IMR-90 (cell line): ENCODE results near the gene IDS. TPM values are rescaled to one million over a fixed set of nuclear protein-coding genes. Genes with fewer than 3 reads are reported as not detected.
"Not testable (repeated sequence)": the region's sequence is repeated elsewhere in the genome, so short reads cannot be mapped to it uniquely, and the experiment has no call there.

Source experiments
- ATAC-seq: fragments of 200-7000 bp; cut with Tn5 transposase; 2 replicates; pipeline ENCODE4 v1.9.1; 2020; ENCODE audit warnings: low read depth, mild to moderate bottlenecking, moderate library complexity
- BruUV-seq: library from RNA; stranded (reverse); fragments of 400-500 nt; replicated peaks from 2 replicates; lab custom pipeline; 2021; lab: Mats Ljungman, UMichigan
- CTCF ChIA-PET: fragments of 300-600 bp; formaldehyde crosslinking; extraction: SDS; loops from one replicate; lab custom pipeline; 2021; ENCODE audit warnings: antibody characterized with exemption; lab: Yijun Ruan, JAX
- POLR2A ChIA-PET: fragments of 300-600 bp; sonication (Branson Sonifier 250); formaldehyde crosslinking; loops from one replicate; lab custom pipeline; 2022; ENCODE audit warnings: antibody characterized with exemption; ENCODE audit not compliant: unreplicated experiment; lab: Charles Lee
- DNase-seq: peaks from one replicate; pipeline ENCODE4 v3.0.0; 2013
- H2AFZ ChIP-seq: replicated peaks from 2 replicates; pipeline ENCODE3; 2013; ENCODE audit warnings: low read length, mild to moderate bottlenecking; ENCODE audit not compliant: poor library complexity
- H2AK5ac ChIP-seq: 2 replicates; pipeline ENCODE4 v1.6.1; 2013; ENCODE audit warnings: low read depth, low read length, inconsistent platforms
- H2AK9ac ChIP-seq: replicated peaks from 2 replicates; pipeline ENCODE3; 2013; ENCODE audit warnings: mild to moderate bottlenecking, low read depth, low read length, moderate library complexity; ENCODE audit not compliant: poor library complexity
- H2BK120ac ChIP-seq: 2 replicates; pipeline ENCODE4 v1.6.1; 2013; ENCODE audit warnings: low read depth, low read length, inconsistent platforms
- H2BK15ac ChIP-seq: 3 replicates; pipeline ENCODE4 v1.6.1; 2013; ENCODE audit warnings: low read depth, low read length, inconsistent platforms
- H2BK20ac ChIP-seq: 2 replicates; pipeline ENCODE4 v1.6.1; 2013; ENCODE audit warnings: low read depth, mild to moderate bottlenecking, inconsistent platforms, low read length, moderate library complexity
- H2BK5ac ChIP-seq: 2 replicates; pipeline ENCODE4 v1.6.1; 2013; ENCODE audit warnings: mild to moderate bottlenecking, low read depth, low read length, inconsistent platforms; ENCODE audit not compliant: poor library complexity, severe bottlenecking
- H3K14ac ChIP-seq: replicated peaks from 2 replicates; pipeline ENCODE4 v1.6.1; 2013; ENCODE audit warnings: low read depth, low read length, inconsistent platforms
- H3K18ac ChIP-seq: 2 replicates; pipeline ENCODE4 v1.6.1; 2013; ENCODE audit warnings: low read depth, low read length, control low read depth
- H3K23ac ChIP-seq: 2 replicates; pipeline ENCODE4 v1.6.1; 2013; ENCODE audit warnings: low read depth, low read length, inconsistent platforms
- H3K27ac ChIP-seq: 2 replicates; pipeline ENCODE4 v1.5.1; 2013; ENCODE audit warnings: mild to moderate bottlenecking, control low read depth, low read length; ENCODE audit not compliant: insufficient read depth
- H3K27me3 ChIP-seq: 2 replicates; pipeline ENCODE4 v1.6.1; 2013; ENCODE audit warnings: low read length; ENCODE audit not compliant: control insufficient read depth, insufficient read depth
- H3K36me3 ChIP-seq: 2 replicates; pipeline ENCODE4 v1.6.1; 2013; ENCODE audit warnings: low read length, mixed read lengths; ENCODE audit not compliant: control insufficient read depth, insufficient read depth
- H3K4ac ChIP-seq: 2 replicates; pipeline ENCODE4 v1.6.1; 2013; ENCODE audit warnings: low read depth, low read length, inconsistent platforms
- H3K4me1 ChIP-seq: 2 replicates; pipeline ENCODE4 v1.6.1; 2013; ENCODE audit warnings: low read length, mixed read lengths; ENCODE audit not compliant: control insufficient read depth, insufficient read depth
- H3K4me2 ChIP-seq: 2 replicates; pipeline ENCODE4 v1.6.1; 2013; ENCODE audit warnings: low read depth, mild to moderate bottlenecking, control low read depth, low read length, moderate library complexity
- H3K4me3 ChIP-seq: 2 replicates; pipeline ENCODE4 v1.5.1; 2013; ENCODE audit warnings: low read depth, mild to moderate bottlenecking, control low read depth, low read length, moderate library complexity; ENCODE audit not compliant: insufficient read depth
- H3K56ac ChIP-seq: 2 replicates; pipeline ENCODE4 v1.6.1; 2013; ENCODE audit warnings: low read length, inconsistent platforms; ENCODE audit not compliant: insufficient read depth; ENCODE audit errors: extremely low read depth
- H3K79me1 ChIP-seq, 2 experiments: 2 replicates each; pipeline ENCODE4 v1.6.1; 2013; ENCODE audit warnings: low read length in 2 of 2, inconsistent platforms in 1 of 2, low read depth in 1 of 2
- H3K9ac ChIP-seq: 2 replicates; pipeline ENCODE4 v1.6.1; 2013; ENCODE audit warnings: low read depth, low read length, control low read depth
- H3K9me1 ChIP-seq: 2 replicates; pipeline ENCODE4 v1.6.1; 2013; ENCODE audit warnings: low read length, inconsistent platforms; ENCODE audit not compliant: insufficient read depth
- H3K9me3 ChIP-seq: 2 replicates; pipeline ENCODE4 v1.6.1; 2013; ENCODE audit warnings: low read length; ENCODE audit not compliant: control insufficient read depth, insufficient read depth
- H4K20me1 ChIP-seq: 2 replicates; pipeline ENCODE4 v1.6.1; 2013; ENCODE audit warnings: low read length, inconsistent platforms; ENCODE audit not compliant: insufficient read depth
- H4K5ac ChIP-seq: 2 replicates; pipeline ENCODE4 v1.6.1; 2013; ENCODE audit warnings: mild to moderate bottlenecking, low read depth, low read length, control low read depth
- H4K8ac ChIP-seq, 2 experiments: 2 replicates each; pipeline ENCODE4 v1.6.1; 2013; ENCODE audit warnings: low read depth in 2 of 2, low read length in 2 of 2, control low read depth in 1 of 2, inconsistent platforms in 1 of 2
- H4K91ac ChIP-seq: 2 replicates; pipeline ENCODE4 v1.6.1; 2013; ENCODE audit warnings: low read depth, low read length, inconsistent platforms; ENCODE audit not compliant: insufficient read depth
- WGBS, 2 experiments: methylation state at CpG; one replicate each; pipeline versions ENCODE4 v1.1.5 to v1.1.7; 2013; ENCODE audit warnings: missing lambda C conversion rate in 2 of 2; ENCODE audit not compliant: insufficient read length in 1 of 2; ENCODE audit errors: extremely low coverage in 2 of 2; 5-methylcytosine and 5-hydroxymethylcytosine counted together
- dilution Hi-C: fragments of 300-500 bp; cut with HindIII; formaldehyde crosslinking; loops from one replicate; pipeline ENCODE4 v1.14.3; 2018; ENCODE audit warnings: low sequenced_read_pairs; ENCODE audit not compliant: unreplicated experiment
- in situ Hi-C: fragments of 300-500 bp; cut with MboI; formaldehyde crosslinking; loops from 3 replicates; pipeline ENCODE4 v1.14.3; 2019; ENCODE audit warnings: low sequenced_read_pairs, inconsistent platforms, mixed read lengths
- intact Hi-C: fragments of 100-400 bp; cut with micrococcal nuclease; formaldehyde crosslinking; loops from 2 replicates; pipeline ENCODE4 v1.10.0; 2022
- polyA plus RNA-seq, 3 experiments: library from polyadenylated mRNA; depleted of rRNA; stranded (reverse); fragments of >200 nt; gene quantifications; 2 replicates each; pipeline ENCODE4 v1.2.3, GENCODE V29; 2012; ENCODE audit warnings: low replicate concordance in 1 of 3
- total RNA-seq: library from RNA; depleted of rRNA; stranded (reverse); fragments of >200 nt; gene quantifications from 2 replicates; pipeline ENCODE4 v1.2.3, GENCODE V29; 2012

The IDS gene
- total and polyA plus RNA-seq, 2 of the 4 experiments (the other 2 are of a cell fraction): 26.3 to 56.9 TPM

- H3K4me1 ChIP-seq, H3K9me3 ChIP-seq, H3K23ac ChIP-seq, in situ Hi-C loops, H2BK15ac ChIP-seq, H2BK120ac ChIP-seq, H3K14ac ChIP-seq, H3K9ac ChIP-seq, H3K18ac ChIP-seq, H3K36me3 ChIP-seq, BruUV-seq, POLR2A ChIA-PET, H4K8ac ChIP-seq, H4K20me1 ChIP-seq, H4K5ac ChIP-seq, DNase-seq, H2AK9ac ChIP-seq, H3K56ac ChIP-seq, H3K27me3 ChIP-seq, dilution Hi-C loops, H4K91ac ChIP-seq, H2AK5ac ChIP-seq, intact Hi-C loops, H3K4me2 ChIP-seq, H2AFZ ChIP-seq, H3K4me3 ChIP-seq, H3K4ac ChIP-seq, H2BK5ac ChIP-seq, CTCF ChIA-PET, H2BK20ac ChIP-seq, ATAC-seq, H3K27ac ChIP-seq, H3K79me1 ChIP-seq, H3K9me1 ChIP-seq: not testable (repeated sequence)
- no CpG with 5 or more reads among the region's 3 CpGs for WGBS, 2 experiments
Measured at GRCh38 chrX:149547782-149548181, 42.7 kb upstream of the IDS start.

GRCh38 chrX:149546962-149547361 is 41.9 kb upstream of the IDS start:
- BruUV-seq, H3K9me3 ChIP-seq, H3K4me1 ChIP-seq, ATAC-seq, H2AK9ac ChIP-seq, H3K4ac ChIP-seq, H2BK15ac ChIP-seq, H3K9me1 ChIP-seq, H3K27me3 ChIP-seq, H3K4me3 ChIP-seq, H3K4me2 ChIP-seq, in situ Hi-C loops, H3K18ac ChIP-seq, DNase-seq, H3K36me3 ChIP-seq, H3K56ac ChIP-seq, H2BK120ac ChIP-seq, POLR2A ChIA-PET, H3K9ac ChIP-seq, H3K27ac ChIP-seq, H2AK5ac ChIP-seq, H4K20me1 ChIP-seq, H2AFZ ChIP-seq, H2BK5ac ChIP-seq, H4K8ac ChIP-seq, H3K14ac ChIP-seq, CTCF ChIA-PET, H4K5ac ChIP-seq, H3K79me1 ChIP-seq, H3K23ac ChIP-seq, H4K91ac ChIP-seq, dilution Hi-C loops, H2BK20ac ChIP-seq, intact Hi-C loops: not testable (repeated sequence)
- WGBS, 2 experiments: no CpG with 5 or more reads among the region's 1 CpG
